Mesodermal cell (in vitro differentiated cells): ENCODE data around the gene EPHB1.

Experiments
- H3K27ac ChIP-seq: 2 replicates; pipeline ENCODE4 v1.7.0; 2013; ENCODE audit warnings: mild to moderate bottlenecking, low read depth, low read length, moderate library complexity; ENCODE audit not compliant: severe bottlenecking
- H3K36me3 ChIP-seq: 2 replicates; pipeline ENCODE4 v1.7.1; 2013; ENCODE audit warnings: mild to moderate bottlenecking, low read length, moderate library complexity; ENCODE audit not compliant: control insufficient read depth, insufficient read depth
- H3K4me1 ChIP-seq: one replicate; pipeline ENCODE4 v1.7.1; 2013; ENCODE audit warnings: mild to moderate bottlenecking, low read length; ENCODE audit not compliant: insufficient read depth, control insufficient read depth, poor library complexity, severe bottlenecking
- H3K4me3 ChIP-seq: 2 replicates; pipeline ENCODE4 v1.7.0; 2013; ENCODE audit warnings: low read length, control low read depth, mild to moderate bottlenecking; ENCODE audit not compliant: insufficient read depth, poor library complexity, severe bottlenecking; ENCODE audit errors: extremely low read depth
- H3K9me3 ChIP-seq: 2 replicates; pipeline ENCODE4 v1.7.1; 2013; ENCODE audit warnings: mild to moderate bottlenecking, low read length, moderate library complexity; ENCODE audit not compliant: control insufficient read depth
- WGBS, 2 experiments: methylation state at CpG; one replicate each; pipeline ENCODE4 v1.1.5; 2013; ENCODE audit warnings: missing lambda C conversion rate in 2 of 2; ENCODE audit not compliant: insufficient coverage in 2 of 2; 5-methylcytosine and 5-hydroxymethylcytosine counted together

EPHB1 gene

GRCh38 chr3:135191708-135192107 is 396.6 kb downstream of the EPHB1 start:
- Histone ChIP-seq H3K4me3 (no peak overlapping the region), H3K36me3 (no peaks in the 10 kb centered on the region), H3K9me3 (no peaks in the 10 kb centered on the region), H3K4me1 (no peaks in the 10 kb centered on the region), H3K27ac (no peak overlapping the region)
- 50 to 83% methylated on average over 2 of the region's 4 CpGs for WGBS, 2 experiments

GRCh38 chr3:135192929-135193328 is 397.9 kb downstream of the EPHB1 start:
- 89 to 91% methylated on average over 1 to 3 of the region's 3 CpGs for WGBS, 2 experiments
- no peak overlapping the region for H3K27ac ChIP-seq
- H3K4me1 ChIP-seq = no peaks in the 10 kb centered on the region
- no peaks in the 10 kb centered on the region for H3K36me3 ChIP-seq
- H3K4me3 ChIP-seq = no peak overlapping the region
- H3K9me3 ChIP-seq = no peaks in the 10 kb centered on the region

- H3K27ac ChIP-seq = no peak overlapping the region
- no peaks in the 10 kb centered on the region for H3K4me1 ChIP-seq
- H3K4me3 ChIP-seq = no peak overlapping the region
- no peaks in the 10 kb centered on the region for H3K9me3 ChIP-seq
- 82 to 92% methylated on average over 2 of the region's 3 CpGs for WGBS, 2 experiments
- H3K36me3 ChIP-seq = no peaks in the 10 kb centered on the region
Measured at GRCh38 chr3:135197246-135197645, 402.2 kb downstream of the EPHB1 start.

- H3K9me3 ChIP-seq = no peaks in the 10 kb centered on the region
Measured at GRCh38 chr3:135197856-135198255, 402.8 kb downstream of the EPHB1 start.

GRCh38 chr3:135199137-135199536 is 404.1 kb downstream of the EPHB1 start:
- no peaks in the 10 kb centered on the region for H3K4me1 ChIP-seq
- 86% methylated on average over 1 of the region's 2 CpGs; no CpG with 5 or more reads in 1 of the 2 experiments for WGBS, 2 experiments
- no peak overlapping the region for H3K27ac ChIP-seq
- no peaks in the 10 kb centered on the region for H3K36me3 ChIP-seq
- no peaks in the 10 kb centered on the region for H3K9me3 ChIP-seq
- no peak overlapping the region for H3K4me3 ChIP-seq

More at GRCh38 chr3:135197856-135198255, 402.8 kb downstream of the EPHB1 start:
- H3K4me1 ChIP-seq = no peaks in the 10 kb centered on the region
- H3K4me3 ChIP-seq = no peak overlapping the region
- H3K27ac ChIP-seq = no peak overlapping the region
- H3K36me3 ChIP-seq = no peaks in the 10 kb centered on the region
- WGBS, 2 experiments = 100% methylated on average over 2 of the region's 3 CpGs; no CpG with 5 or more reads in 1 of the 2 experiments

- Histone ChIP-seq H3K36me3 (no peaks in the 10 kb centered on the region), H3K4me1 (no peaks in the 10 kb centered on the region), H3K4me3 (no peak overlapping the region), H3K27ac (no peak overlapping the region), H3K9me3 (no peaks in the 10 kb centered on the region)
- WGBS, 2 experiments = 80 to 88% methylated on average over 1 to 3 of the region's 3 CpGs
Measured at GRCh38 chr3:135203026-135203425, 408.0 kb downstream of the EPHB1 start.

DNA sequence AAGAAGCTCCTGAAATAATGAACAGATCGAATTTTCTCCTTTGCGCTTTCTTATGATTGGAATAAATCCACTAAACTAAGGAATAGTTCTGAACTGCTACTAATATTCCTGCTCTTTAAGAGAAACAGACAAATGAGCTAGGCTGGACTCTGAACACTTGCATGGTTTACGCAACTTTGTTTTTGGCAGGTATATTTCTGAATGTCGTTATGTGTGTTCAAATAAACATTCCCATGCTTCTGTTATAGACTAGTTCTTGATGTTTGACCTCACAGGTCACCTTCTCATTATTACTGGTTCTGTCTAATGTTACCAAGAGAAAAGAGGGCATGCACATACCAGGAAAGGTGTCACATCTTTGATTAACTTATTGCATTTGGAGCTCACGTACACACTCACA is 418.2 kb downstream of the EPHB1 start:
- Histone ChIP-seq H3K9me3 (no peaks in the 10 kb centered on the region), H3K36me3 (no peaks in the 10 kb centered on the region), H3K4me1 (no peaks in the 10 kb centered on the region), H3K27ac (no peak overlapping the region), H3K4me3 (no peak overlapping the region)
- 90% methylated on average over 1 to 3 of the region's 5 CpGs for WGBS, 2 experiments

GRCh38 chr3:135213822-135214221 is 418.8 kb downstream of the EPHB1 start:
- Histone ChIP-seq H3K4me1 (no peaks in the 10 kb centered on the region), H3K4me3 (no peak overlapping the region), H3K9me3 (no peaks in the 10 kb centered on the region), H3K27ac (no peak overlapping the region), H3K36me3 (no peaks in the 10 kb centered on the region)
- WGBS, 2 experiments = 53 to 65% methylated on average over 5 of the region's 5 CpGs

GRCh38 chr3:135214400-135214799 is 419.3 kb downstream of the EPHB1 start:
- WGBS, 2 experiments = 87 to 94% methylated on average over 5 of the region's 5 CpGs
- no peak overlapping the region for H3K4me3 ChIP-seq
- no peaks in the 10 kb centered on the region for H3K4me1 ChIP-seq
- H3K9me3 ChIP-seq = no peaks in the 10 kb centered on the region
- H3K36me3 ChIP-seq = no peaks in the 10 kb centered on the region
- H3K27ac ChIP-seq = no peak overlapping the region

GRCh38 chr3:135215516-135215915 is 420.5 kb downstream of the EPHB1 start:
- H3K4me1 ChIP-seq = no peaks in the 10 kb centered on the region
- H3K9me3 ChIP-seq = no peaks in the 10 kb centered on the region
- no peak overlapping the region for H3K4me3 ChIP-seq
- H3K27ac ChIP-seq = no peak overlapping the region
- WGBS, 2 experiments = 95 to 98% methylated on average over 6 of the region's 6 CpGs
- no peaks in the 10 kb centered on the region for H3K36me3 ChIP-seq

- Histone ChIP-seq H3K27ac (no peak overlapping the region), H3K4me1 (no peaks in the 10 kb centered on the region), H3K9me3 (no peaks in the 10 kb centered on the region), H3K4me3 (no peak overlapping the region), H3K36me3 (no peaks in the 10 kb centered on the region)
- 41 to 58% methylated on average over 2 of the region's 3 CpGs for WGBS, 2 experiments
Measured at GRCh38 chr3:135216659-135217058, 421.6 kb downstream of the EPHB1 start.
